Activated CD8-positive, alpha-beta memory T cell treated with anti-CD3 and anti-CD28 coated beads, Interleukin-2, amount 50 U/mL, for 48 hours (primary cell): ENCODE measurements around the gene FIBCD1.

Experiments
- DNase-seq: peaks from one replicate; pipeline ENCODE4 v3.0.0-alpha.2; 2020

The FIBCD1 gene

DNA sequence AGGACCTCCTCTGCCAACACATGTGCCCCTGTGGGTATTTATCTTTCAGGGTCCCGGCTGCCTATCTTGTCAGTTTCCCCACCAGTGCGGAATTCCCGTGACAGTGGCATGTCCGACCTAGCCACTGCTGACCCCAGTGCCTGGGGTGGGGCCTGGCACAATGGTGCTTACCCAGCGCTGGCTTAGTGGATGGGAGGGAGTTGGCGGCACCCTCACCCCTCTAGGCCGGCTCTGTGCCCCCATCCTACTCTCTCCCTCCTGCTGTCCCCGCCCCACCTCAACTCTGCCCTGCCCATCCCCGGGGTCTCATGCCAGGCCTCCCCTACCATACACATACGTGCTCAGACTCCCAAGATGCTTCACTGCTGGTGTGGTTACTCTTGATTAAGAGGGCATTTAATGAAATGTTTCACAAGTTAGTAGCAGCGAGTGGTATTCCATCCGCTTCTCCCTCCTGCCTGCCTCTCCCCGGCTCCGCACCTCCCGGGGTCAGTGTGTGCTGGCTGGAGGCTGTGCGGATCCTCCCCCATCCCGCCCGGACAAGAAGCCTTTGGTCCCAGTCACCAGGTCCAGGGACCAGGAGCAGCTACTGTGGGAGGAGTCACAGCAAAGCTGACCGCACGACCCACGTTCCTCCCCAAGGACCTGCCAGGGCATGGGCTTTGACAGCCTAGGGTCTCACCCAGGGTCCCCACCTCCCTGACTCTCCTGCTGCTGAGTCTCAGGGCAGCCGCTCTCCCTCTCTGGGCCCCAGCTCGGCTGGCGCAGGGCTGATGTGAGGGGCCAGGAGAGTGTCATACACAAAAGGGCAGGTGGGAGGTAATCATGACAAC lies 32.9 kb downstream of the FIBCD1 start:
- no peak for DNase-seq

DNA sequence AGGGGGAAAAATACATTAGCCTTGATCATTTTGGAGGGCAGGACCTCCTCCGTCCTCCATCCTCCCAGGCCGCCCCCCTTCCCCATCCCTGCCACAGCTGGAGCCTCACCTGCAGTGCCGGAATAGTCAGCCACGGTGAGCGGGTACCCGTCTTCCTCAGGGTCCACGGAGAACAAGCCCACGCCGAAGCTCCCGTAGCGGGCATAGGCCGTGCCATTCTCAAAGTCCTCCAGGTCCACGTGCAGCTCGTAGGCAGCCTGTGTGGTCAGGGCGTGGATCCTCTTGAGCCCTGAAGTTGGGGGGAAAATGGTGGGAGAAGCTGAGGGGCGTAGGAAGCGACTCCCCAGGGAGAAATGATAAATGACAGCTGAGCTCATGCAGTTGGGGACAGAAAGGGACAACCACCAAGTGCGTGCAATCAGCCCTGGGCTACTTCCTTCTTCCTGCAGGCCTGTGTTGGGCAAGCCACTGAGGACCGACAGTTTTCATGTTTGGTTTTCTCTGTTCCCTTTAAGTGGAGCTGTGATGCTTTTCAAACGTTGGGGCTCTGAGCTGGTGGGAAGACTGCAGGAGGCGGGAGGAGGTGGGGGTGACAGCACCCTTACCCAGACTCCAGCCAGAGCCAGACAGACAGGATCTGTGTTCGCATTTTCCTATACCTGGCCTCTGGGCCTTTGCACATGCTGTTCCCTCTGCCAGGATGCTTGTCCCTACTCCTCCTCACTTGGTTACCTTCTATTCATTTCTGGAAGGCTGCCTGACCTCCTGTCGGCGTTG lies 33.7 kb downstream of the FIBCD1 start:
- no peak for DNase-seq

DNA sequence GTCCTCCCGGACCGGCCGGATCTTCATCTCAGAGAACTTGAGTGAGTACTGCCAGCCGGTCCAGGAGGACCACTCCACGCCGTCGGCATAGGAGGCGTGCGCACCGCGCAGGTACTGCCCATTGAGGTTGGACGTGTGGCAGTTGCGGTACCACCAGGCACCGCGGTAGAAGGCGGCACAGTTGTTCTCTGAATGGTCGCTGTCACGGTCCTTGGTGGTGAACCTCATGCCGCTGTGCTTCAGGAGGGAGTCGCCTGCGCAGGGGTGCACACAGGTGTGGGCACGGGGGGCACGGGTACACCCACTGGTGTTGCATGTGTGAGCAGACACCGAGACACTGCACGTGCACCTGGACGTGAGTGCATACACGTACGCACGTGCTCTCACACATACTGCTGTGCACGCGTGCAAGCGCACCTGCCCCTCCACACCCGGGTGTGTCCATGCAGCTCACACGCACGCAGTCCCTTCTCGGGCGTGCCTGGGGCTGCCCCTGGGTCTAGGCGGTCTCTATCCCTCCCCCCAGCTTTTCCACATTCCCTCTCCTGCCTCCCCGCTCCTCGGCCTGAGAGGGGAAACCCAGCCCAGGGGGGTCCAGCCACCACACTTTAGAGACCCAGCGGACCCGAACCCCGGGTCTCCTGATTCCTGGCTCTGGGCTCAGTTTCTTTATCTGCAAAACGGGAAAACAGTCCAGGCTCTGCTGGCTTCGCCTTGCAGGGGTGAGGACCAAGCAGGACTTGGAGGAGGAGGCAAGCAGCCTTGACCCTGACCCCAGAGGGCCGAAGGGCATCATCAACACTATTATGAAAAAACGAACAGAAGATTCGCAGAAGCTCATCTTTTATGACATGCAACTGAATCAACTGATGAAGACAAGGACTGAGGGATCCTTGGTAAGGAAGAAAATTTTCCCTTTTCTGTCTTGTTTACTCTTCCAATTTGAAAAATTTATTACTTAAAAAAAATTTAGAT lies 34.7 kb downstream of the FIBCD1 start:
- no peak for DNase-seq

DNA sequence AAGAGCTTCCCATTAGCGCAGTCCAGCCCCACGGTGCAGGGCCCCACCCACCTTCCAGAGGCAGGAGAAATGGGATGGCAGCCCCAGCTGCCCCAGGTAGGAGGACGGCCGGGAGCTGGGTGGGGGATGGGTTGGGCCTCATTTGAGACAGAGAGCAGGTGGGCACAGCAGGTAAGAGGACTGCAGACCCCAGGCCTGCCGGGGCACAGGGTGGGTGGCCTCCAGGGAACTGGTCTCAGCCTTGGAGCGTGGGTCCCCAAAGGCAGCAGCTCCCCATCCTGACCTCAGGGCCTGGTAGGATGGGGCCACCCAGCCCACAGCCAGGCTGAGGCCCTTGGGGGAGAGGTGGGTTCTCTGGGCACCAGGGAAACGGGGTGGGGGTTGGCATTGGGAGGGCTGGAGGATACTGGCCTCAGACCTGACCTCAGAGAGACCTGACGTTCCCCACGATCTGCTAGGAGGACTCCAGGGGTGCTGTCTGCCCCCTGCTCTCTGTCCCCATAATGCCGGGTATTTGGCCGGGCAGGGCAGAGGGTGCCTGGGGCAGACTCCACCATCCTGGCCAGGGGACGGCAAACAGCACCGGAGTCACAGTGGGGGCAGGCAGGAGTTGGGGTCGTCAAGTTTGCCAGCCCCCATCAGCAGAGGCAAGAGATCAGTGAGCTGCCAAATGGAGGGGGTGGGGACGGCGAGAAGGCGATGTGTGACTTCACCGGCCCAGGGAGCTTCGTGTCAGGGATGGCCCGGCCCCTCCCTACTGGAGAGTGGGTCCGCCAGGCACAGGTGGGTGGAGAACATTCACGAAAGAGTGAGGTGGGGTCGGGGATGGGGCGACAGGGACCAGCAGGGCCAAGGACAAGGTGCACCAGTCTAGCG lies 35.6 kb downstream of the FIBCD1 start:
- DNase-seq: no peak

DNA sequence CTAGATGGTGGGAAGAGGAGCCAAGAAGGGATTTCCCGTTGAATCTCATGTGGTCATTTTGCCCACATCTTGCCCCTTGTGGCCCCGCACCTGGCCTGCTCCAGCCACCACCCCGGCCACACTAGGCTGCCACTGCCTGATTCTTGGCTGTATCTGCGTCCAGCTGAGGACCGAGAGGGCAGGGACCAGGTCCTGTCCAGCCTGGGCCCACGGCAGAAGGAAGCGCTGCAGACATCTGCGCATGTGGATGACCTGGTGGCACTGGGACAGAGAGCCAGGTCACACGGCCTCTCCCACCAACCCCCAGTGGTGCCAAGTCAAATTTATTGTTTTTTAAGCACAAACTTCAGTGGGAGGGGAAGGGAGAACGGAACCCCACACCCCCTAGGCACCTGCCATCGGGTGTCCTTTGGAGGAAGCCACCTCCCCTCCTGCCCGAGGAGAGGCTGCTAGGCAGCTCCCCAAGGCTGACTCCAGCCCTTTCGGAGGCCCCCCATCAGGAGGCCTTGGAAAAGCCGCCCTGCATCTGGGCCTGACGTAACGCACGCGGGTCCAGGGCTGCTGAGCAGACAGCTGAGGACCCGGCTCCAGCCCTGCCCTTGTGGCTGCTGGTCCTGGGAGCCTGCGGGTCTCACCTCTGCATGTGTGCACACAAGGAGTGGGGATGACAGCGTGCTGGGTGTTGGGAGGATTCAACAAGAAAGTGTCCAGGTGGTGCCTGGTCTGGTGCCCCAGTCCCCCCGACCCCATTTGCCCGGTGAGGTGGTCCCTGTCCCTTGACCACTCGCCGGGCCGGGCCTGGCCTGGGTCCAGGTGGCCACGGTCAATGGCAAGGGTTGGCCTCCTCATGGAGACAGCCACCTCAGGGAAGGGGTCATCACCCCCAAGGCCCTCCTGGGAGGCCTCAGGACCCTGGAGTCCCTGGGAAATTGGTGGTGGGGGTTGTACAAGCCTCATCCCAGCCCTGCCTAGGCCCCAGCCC lies 36.6 kb downstream of the FIBCD1 start:
- no peak for DNase-seq

DNA sequence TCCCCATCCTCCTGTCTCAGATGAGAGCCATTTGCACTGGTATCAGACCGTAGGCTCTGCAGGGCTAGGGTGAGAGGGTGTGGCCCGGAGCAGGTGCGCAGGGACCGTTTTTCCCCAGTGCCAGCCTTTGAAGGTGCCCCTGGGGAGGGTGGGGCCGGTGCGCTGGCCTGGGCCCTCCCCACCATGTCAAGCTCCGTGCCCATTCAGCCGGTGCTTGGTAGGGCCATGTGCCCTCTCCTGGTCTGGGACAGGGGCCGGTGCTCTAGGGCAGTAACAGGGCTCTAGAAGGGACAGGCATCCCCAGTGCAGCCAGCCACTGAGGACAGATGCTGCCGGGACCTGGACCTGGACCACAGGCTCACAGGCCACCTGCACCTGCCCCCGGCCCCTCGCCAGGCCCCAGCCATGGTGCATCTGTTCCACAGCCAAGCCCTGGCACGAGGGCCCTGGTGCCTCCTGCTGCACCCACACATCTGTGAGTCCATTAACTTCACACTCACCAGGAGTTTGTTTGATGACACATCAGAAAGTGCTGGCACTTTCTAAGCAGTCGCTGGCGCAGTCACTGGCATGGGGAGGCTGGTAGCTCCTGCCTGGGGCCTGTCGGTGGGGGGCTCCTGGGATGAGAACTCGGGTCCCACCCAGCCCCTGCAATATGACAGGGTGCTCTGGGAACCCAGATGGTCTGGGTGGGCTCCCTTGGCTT lies 37.4 kb downstream of the FIBCD1 start:
- DNase-seq: no peak

DNA sequence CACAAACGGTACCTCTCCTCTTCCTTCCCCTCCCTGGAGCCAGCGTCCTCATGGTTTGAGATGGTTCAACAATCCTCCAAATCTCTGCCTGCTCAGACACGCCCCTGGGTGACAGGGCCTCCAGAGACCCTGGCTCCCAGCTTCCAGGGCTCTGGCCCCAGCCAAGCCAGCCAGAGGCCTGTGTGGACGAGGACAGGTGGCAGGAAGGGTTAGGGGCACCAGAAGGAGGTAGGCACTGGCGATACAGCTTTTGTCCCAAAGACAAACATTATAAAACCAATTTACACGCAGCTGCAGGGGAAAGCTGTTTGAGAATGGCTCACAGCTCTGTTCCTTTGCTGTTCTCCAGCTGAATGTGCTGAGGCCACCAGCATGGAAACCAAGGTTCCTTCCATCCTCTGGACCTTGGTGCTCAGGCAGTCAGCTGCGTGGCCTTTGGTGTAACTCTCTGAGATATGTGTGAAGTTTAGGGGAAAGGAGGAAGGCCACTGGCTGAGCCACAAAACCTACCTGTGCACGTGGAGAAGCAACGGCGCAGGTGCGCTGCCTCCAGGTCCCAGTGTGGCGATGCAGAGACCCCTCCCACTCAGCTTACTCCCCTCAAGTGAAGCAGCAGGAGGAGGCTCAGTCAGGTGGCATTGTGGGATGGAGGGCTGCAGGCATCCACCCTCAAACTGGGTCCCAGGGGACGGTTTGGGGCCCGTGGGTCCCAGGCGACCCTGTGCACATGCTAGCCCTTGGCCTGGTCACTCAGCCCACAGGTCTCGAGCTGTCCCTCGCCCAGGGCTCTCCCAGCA lies 38.1 kb downstream of the FIBCD1 start:
- DNase-seq: no peak

DNA sequence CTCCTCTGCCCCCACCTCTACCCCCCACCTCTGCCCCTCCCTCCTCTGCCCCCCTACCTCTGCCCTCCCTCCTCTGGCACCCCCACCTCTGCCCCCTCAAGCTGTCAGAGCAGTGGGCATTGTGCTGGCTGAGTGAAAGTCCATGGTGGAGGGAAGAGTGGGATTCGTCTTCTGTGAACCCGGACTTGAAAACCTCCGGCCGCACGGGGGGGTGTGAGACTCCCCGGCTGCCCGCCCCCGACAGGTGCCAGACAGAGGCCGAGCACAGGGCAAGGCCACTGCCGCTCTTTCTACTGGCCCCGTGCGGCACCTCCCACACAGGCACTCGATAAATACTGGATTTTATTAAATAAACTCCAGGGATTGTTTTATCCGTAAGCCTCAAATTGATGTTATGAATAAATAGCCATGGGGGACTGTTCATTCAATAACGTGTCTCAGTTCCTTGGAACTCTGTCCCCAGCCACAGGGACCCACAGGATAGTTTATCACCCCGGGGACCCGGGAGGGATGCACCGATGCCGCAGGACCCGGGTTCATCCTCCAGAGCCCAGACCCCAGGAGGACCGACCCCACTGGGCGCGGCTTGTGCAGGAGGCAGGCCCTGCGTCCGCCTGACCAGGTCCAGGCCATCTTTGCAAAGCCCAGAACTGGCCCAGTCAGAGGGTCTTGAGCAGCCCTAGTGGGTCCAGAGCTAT lies 39.8 kb downstream of the FIBCD1 start:
- no peak for DNase-seq

DNA sequence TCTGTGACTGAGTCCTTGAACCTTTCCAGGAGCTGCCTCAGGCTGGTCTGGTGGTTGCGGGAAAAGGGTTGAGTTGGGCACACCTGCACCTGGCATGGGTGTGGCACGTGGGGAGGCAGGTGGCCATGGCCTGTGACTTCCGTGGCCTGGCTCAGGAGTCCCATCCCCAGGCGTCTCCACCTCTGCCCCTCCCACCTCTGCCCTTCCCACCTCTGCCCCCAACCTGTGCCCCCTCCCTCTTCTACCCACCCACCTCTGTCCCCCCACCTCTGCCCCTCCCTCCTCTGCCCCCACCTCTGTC lies 40.5 kb downstream of the FIBCD1 start:
- no peak for DNase-seq

DNA sequence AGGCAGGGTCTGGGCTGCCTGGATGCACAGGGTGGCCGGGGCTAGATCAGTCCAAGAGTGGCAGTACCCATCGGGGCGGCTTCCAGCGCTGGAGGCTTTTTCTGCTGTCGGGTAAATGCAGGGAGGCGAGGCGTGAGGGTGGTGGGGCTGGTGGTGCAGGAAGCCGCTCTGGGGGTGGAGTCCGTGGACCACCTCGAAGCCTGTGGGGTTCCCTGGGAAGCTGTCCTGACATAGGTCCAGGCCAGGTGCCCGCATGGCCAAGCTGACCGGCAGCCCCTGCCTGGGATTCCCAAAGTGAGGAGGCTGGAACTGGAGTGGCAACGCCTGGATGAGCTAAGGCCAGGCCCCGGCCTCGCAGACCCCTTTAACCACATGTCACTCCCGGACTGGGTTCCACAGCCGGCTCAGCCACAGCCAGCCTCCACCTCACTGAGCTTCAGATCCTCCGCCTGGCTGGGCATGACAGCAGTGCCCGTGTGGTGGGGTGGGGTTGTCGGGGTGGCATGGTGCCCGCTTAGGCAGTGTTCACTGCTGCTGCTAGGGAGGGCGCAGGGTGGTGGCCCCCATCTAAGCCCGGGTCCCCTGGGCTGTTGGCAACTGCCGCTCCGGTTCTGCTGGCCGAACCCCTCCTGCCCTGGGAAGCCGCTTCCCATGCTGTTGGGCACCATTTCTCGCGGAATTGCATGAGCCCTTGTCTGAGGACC lies 41.0 kb downstream of the FIBCD1 start:
- DNase-seq: no peak

DNA sequence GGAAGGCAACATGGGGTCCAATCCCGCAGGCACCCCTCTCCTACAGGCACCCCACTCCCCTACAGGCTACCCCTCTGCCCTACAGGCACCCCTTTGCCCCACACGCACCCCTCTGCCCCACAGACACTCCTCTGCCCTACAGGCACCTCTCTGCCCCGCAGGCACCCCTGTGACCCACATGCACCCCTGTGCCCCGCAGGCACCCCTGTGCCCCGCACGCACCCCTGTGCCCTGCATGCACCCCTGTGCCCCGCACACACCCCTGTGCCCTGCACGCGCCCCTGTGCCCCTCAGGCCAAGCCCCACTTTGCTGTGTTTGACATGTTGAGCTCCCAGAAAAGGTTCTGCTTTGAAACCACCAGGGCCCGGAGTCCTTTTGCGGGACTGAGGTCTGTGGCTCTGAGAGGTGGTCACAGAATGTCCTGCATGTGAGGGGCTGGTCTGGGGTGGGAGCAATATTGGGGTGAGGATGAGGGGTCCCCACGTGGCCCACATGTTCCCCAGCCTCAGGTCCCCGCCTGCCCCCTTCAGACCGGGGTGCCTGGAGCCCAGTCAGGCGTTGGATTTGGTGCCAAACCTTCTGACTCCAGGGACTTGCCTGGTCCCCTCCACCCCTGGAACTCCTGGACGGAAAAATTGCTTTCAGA lies 41.8 kb downstream of the FIBCD1 start:
- no peak for DNase-seq

DNA sequence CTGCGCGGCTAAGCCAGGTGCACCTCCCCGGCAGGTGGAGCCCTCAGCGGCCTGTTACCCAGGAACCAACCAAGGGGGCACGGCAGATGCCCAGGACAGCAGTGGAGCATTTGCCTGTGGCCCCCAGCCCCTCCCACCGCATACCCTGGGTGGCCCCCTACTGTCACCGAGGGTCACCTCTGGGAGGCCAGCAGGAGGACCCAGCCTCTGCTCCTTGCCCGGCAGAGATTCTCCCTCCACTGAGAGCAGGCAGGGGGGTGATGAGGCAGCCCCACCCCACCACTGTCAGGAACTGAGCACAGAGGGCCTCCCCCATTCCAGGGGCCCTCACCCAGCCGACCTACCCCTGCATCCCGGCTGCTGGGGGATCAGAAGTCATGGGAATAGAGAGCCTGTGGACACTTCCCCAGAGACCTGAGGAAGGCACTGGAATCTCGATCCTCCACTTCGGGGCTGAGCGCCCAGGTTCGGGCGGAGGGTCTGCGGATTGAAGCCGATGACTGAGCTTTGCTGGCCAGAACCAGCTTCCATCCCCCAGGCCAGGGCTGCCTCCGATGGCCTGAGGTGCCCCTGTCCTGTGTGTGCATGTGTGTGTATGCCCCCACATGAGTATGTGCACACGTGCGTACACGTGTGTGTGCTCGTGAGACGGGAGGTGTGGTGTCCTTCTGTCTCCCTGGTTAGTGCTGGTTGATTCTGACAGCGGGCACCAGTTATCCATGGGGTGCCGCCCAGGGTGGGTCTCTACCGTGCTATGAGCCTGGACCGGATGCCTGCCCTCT lies 42.6 kb downstream of the FIBCD1 start, which contains the start of gene QRFP:
Gene QRFP, minus strand, starts transcription at position 580 of the 782 bp plus-strand sequence. CDS start 2,974 bp downstream, outside the sequence.
- no peak for DNase-seq

DNA sequence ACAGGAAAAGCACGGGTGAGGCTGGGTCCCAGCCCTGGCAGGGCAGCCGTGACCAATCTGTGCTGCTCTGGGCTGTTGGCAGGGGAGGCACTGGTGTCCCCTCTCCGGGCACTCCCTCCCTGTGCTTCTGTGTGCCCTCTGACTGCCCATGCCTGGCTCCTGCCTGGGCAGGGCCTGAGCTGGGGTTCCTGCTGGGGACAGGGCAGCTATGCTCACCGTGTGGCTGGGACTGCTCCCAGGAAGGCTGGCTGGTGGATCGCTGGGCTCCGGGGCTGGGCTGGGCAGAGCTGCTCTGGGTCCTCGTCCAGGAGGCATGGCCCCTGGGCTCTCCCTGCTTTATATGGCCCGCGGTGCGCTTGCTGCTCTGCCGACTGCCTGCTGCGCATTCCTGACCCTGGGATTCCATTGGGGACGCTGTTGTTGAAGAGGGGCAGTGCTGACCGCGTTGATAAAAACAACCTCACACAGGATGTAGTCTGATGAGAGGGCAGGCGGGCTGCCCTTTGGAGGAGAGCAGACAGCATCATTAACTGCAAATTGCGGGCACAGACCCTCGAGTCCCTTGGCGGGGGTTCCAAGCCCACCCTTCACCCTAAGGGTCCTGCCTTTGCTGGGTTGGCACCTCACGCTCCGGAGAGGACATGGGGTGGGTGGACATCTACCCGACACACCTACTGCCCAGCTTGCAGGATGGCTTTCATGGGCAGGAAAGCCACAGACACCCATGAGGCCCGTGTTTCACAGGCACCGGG lies 43.4 kb downstream of the FIBCD1 start:
- no peak for DNase-seq

DNA sequence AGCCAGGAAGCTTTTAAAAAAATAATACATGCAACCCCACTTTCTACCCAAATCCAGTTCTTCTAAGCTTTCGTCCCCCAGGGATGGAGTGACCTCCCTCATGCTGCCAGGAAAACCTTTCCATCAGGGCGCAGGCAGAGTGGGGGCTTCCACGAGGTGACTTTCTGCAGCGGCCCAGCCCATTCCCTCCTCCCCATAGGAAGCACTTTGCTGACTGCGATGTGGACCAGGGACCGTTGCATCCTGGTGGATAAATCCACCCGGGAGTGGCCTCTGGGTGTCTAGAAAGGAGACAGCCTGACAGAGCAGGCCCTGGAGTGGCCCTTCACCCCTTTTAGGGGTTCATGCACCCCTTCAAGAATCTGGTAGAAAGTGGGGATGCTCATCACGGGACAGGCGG lies 44.0 kb downstream of the FIBCD1 start:
- DNase-seq: no peak

DNA sequence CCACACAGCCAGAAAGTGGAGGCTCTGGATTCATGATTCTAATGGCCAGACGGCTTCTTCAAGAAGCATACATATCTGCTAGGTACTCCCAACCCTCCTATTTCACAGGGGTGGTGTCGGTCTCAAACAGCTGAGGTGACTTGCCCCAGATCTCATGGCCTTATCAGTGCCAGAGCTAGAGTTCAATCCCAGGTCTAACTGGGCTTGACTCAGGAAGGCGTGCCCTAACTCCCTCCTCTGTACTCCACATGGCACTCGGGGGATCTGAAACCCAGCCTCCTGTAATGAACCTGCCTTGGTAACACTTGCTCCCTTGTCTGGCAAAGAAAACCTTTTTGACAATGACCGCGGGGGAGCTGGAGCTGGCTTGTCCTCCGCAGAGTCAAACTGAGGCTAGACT lies 44.5 kb downstream of the FIBCD1 start:
- no peak for DNase-seq
